RPMI8226 (cell line): ENCODE measurements around the gene PLEKHG5.

Experiments used
- DNase-seq: peaks from one replicate; pipeline ENCODE4 v3.0.0-alpha.2; 2015

The PLEKHG5 gene

DNA sequence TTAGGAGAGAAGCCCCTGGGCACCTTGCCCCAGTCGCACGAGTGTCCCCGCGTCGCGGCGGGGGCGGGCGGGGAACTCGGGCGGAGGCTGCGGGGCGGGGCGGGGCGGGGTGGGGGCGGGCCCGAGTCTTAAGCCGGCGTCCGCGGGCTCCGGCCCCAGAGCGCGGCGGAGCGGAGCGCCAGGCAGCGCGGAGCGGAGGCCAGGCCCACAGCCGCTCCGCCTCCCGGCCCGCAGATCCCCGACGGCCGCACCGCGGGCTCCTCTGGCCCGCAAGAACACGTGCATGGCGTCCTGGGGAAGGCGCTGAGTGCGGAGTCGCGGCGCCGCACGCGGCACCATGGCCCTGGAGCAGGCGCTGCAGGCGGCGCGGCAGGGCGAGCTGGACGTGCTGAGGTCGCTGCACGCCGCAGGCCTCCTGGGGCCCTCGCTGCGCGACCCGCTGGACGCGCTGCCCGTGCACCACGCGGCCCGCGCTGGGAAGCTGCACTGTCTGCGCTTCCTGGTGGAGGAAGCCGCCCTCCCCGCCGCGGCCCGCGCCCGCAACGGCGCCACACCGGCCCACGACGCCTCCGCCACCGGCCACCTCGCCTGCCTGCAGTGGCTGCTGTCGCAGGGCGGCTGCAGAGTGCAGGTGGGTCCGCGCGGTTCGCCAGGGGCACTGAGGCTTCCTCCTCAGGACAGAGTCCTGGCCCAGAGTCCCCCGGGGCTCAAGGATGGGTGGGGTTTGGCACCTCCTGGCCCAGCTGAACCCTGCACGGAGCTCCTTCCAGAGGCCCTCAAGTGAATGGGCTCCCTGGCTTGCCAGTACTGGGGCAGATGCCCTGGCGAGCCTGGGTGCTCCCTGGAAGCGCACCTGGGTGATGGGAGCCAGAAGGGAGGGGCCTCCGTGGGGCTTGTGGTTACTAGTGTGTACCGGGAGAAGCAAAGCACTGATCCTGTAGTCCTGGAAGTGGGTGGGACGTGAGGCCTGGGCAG lies 66.6 kb downstream of the PLEKHG5 start, which contains the start of gene ESPN:
Gene ESPN, plus strand, starts transcription at position 158 of the 975 bp plus-strand sequence. Its CDS starts 180 bp downstream, at position 338.
- peak; percentile 75 for DNase-seq

- DNase-seq, result no peak
Observed at GRCh38 chr1:6424000-6424565, 67.4 kb downstream of the PLEKHG5 start.

DNA sequence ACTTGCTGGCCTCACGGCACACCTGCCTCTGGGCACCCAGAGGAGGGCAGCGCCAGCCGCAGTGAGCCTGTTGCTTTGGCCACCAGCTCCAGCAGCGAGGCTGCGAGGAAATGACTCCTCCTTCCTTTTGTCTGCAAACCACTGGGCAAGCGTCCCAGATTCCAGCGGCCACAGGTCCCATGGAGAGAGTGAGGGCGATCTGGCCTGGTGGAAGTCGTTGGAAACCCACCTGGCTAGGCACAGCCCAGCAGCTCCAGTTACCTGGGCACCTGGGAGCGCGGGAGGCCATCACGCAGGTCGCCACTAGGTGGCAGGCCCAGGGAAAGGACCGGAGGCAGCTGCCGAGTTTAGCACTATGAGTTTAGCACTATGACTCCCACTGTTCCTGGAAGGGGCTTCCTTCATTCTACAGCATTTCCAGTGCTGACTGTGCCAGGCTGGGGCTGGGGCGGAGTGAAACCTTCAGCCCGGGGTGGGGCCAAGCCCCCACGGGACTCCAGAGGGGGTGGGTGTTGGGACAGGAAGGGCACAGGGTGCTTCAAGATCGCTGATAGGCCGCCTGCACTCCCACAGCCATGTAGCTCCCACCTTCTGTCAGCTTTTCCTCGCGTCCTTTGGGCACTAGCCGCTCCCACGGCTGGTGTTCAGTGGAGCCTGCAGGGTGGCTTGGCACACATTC lies 68.0 kb downstream of the PLEKHG5 start:
- DNase-seq, result peak; percentile 88

- DNase-seq, result no peak
Observed at GRCh38 chr1:6421266-6421665, 70.2 kb downstream of the PLEKHG5 start.

DNA sequence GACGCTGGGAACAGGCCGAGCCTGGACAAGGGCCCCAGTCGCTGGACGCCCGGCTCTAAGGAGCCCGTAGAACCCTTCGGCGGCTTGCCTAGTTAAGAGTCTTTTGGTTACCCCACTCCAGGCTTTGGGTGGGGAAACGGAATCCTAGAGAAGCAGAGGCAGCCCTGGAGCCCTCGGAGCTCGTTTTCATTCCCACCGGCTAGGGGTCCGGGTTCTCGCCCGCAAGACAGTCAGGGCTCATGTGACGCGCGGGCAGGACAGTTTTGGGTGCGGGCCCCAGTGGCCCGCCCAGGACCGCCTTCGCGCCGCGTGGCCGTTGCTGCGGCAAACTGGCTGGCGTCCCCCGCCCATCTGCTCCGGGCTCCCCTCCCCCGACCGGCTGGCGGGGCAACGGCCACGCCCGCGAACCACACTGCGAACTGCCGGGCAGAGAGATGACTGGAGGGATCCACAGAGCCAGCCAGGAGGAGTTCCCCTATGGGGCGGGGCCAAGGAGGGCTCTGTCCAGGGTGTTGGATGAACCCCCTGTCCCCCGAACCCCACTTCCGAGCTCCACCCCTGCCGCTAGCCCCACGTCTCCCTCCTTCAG lies 70.9 kb downstream of the PLEKHG5 start:
- DNase-seq, result no peak

- peak; percentile 58 for DNase-seq
Observed at GRCh38 chr1:6419804-6420453, 71.5 kb downstream of the PLEKHG5 start, which contains the start of gene HES2. Gene HES2, minus strand, starts transcription at chr1:6419919. Its CDS starts 99 bp downstream, at chr1:6419820.

GRCh38 chr1:6419397-6419803 lies 72.1 kb downstream of the PLEKHG5 start:
- DNase-seq, result no peak

DNA sequence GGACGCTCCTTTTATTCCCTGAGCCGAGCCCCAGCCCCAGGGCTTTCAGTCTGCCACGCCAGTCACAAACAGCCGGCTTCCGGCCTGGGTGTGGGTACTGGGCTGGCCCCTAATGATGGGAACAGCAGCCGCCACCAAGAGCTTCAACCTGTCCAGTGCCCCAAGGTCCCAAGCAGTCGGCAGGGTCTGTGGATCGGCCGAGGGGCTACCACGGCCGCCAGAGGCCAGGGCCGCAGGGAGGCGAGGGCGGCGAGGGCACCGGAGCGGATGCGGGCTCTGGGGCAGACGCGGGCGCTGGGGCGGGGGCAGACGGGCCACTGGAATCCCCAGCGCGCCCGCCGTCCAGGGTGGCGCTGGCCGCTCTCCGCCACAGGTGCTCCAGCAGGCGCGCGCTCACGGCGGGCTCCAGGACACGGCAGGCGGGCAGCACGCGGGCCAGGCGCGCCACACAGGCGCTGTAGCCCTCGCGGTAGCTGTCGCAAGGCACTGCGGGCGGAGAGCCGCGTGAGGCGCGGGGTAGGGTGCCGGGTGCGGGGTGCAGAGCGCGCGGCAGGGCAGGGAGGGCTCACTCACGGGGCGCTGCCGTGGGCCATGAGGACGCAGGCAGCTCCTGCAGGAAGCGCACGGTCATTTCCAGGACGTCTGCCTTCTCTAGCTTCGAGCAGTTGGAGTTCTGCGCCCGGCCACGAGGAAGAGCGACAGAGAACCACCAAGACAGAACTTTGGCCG lies 72.6 kb downstream of the PLEKHG5 start:
- DNase-seq, result no peak

DNA sequence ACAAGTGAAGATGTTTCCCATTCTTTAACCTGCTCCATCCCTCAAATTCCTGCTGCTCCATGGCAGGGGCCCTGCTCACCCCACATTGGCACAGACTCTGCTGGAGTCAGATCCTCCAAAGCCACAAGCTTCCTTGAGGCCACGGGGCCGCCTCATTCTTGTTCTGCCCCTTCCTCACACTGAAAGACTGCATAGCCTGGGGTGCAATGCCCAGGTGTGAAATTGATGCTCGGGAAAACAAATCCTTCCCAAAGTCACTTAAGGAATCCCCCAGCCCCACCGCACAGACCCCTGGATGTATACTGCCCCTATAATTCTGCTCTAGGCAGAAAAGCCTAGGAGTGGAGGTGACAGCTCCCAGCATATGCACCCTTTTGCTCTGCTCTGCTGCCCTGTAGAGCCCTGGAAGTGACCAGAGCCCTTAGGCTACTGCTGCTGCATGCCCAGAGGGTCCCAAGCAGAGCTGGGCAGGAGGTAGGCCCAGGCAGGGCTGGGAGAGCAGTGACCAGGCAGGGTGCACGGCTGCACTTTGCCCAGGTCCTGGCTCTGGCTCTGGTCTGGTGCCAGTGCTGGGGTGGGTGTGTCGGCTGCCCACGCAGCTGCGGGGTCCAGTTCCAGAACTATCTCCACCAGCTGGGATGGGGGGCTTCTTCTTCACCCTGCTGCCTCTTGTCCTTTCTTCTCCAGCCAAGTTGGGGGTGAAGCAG lies 73.4 kb downstream of the PLEKHG5 start:
- DNase-seq, result no peak
